Hepatocyte (in vitro differentiated cells): ENCODE measurements around the gene RRAD.

Experiments
- CTCF ChIP-seq: fragments of 200-600 bp; sonication (generic); IDR thresholded peaks from 2 replicates; pipeline ENCODE4 v1.5.1; 2016; ENCODE audit warnings: antibody characterized with exemption, mild to moderate bottlenecking; ENCODE audit not compliant: poor library complexity
- EZH2 ChIP-seq: fragments of 200-600 bp; sonication (generic); IDR thresholded peaks from 2 replicates; pipeline ENCODE4 v1.6.1; 2016; ENCODE audit warnings: antibody characterized with exemption, mild to moderate bottlenecking, borderline replicate concordance
- EZH2phosphoT487 ChIP-seq: fragments of 200-600 bp; sonication (generic); IDR thresholded peaks from one replicate; pipeline ENCODE4 v1.6.1; 2018; ENCODE audit warnings: antibody characterized with exemption, mild to moderate bottlenecking, low read depth, moderate library complexity; ENCODE audit not compliant: unreplicated experiment, severe bottlenecking

GRCh38 chr16:66891797-66892196, 33.5 kb downstream of the RRAD start:
- TF ChIP-seq CTCF (no peak), EZH2 (no peak), EZH2phosphoT487 (no peak)
